ENCODE data around the gene EPHB3. TPM values are rescaled to one million over a fixed set of nuclear protein-coding genes. Genes with fewer than 3 reads are reported as not detected.

The EPHB3 gene
- total and polyA plus RNA-seq, 4 donors, result 3.1 to 20.5 (median 7.7) TPM

DNA sequence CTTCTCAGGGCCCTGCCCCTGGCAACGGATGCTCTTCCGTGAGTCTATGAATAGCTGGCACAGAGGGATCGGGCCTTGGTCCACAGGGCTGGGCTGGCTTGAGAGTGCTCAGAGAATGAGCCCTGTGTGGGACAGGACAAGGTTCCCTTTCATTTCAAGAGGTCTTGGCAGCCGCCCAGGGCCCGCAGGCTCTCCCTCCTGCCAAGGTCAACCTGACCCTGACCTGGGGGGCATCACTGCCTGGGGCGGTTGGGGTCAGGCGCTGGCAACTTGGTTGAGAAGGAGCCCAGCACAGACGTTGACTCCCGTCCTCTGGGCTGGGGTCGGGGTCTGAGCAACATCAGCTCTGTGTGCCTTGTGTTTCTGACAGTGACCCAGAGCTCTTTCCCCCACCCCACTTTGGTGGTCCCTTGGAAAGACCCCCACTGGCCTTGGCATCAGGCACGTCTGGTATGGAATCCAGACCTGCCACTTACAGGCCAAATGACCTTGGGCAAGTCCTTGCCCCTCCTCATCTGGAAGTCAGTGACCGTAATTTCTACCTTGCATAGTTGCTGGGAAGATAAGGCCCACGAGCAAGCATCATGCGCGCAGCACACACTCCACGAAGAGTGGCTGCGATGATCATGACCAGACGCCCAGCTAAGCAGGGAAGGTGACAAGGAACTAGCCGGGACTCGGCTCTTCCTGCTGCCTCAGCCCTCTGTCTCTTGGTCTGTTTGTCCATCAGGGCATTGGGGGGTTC lies 36.4 kb downstream of the EPHB3 start:
- peaks cover 0 to 36% (median 4%) of the 10 kb centered on the region in 5 donors for H3K4me1 ChIP-seq (ENCODE audit: control insufficient read depth in 5 of 5, insufficient read depth in 5 of 5, low read length in 5 of 5)
- H3K27me3 ChIP-seq (ENCODE audit: control insufficient read depth in 3 of 3, insufficient read depth in 3 of 3, low read length in 2 of 3), result no peaks in the 10 kb centered on the region
- H3K9ac ChIP-seq (ENCODE audit: insufficient read depth in 1 of 2, low read length in 2 of 2), result no peak overlapping the region
- H3K9me3 ChIP-seq (ENCODE audit: control insufficient read depth in 4 of 4, insufficient read depth in 3 of 4, low read length in 3 of 4), result no peaks in the 10 kb centered on the region
- TF ChIP-seq, protein P1, sequence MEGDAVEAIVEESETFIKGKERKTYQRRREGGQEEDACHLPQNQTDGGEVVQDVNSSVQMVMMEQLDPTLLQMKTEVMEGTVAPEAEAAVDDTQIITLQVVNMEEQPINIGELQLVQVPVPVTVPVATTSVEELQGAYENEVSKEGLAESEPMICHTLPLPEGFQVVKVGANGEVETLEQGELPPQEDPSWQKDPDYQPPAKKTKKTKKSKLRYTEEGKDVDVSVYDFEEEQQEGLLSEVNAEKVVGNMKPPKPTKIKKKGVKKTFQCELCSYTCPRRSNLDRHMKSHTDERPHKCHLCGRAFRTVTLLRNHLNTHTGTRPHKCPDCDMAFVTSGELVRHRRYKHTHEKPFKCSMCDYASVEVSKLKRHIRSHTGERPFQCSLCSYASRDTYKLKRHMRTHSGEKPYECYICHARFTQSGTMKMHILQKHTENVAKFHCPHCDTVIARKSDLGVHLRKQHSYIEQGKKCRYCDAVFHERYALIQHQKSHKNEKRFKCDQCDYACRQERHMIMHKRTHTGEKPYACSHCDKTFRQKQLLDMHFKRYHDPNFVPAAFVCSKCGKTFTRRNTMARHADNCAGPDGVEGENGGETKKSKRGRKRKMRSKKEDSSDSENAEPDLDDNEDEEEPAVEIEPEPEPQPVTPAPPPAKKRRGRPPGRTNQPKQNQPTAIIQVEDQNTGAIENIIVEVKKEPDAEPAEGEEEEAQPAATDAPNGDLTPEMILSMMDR (IDR thresholded peaks at IDR 0.05; ENCODE audit: control extremely low read depth, extremely low read depth), result no peak
- no peak for ATAC-seq (ENCODE audit: insufficient read depth, low FRiP score)
- 83 to 91% methylated on average over 20 of the region's 20 CpGs for WGBS, 2 donors
- no peak overlapping the region for H3K4me3 ChIP-seq
- H3K36me3 ChIP-seq (ENCODE audit: control insufficient read depth in 4 of 4, insufficient read depth in 4 of 4, low read length in 4 of 4), result no peaks in the 10 kb centered on the region
- H3K27ac ChIP-seq (ENCODE audit: low read depth in 1 of 2, low read length in 1 of 2), result no peak overlapping the region
- DNase-seq, result peak in 1 of 3 donors; percentile 12

GRCh38 chr3:184598574-184598927 lies 37.0 kb downstream of the EPHB3 start:
- Histone ChIP-seq H3K4me1 (ENCODE audit: control insufficient read depth in 5 of 5, insufficient read depth in 5 of 5, low read length in 5 of 5) (peaks cover 0 to 36% (median 4%) of the 10 kb centered on the region in 5 donors), H3K27me3 (ENCODE audit: control insufficient read depth in 3 of 3, insufficient read depth in 3 of 3, low read length in 2 of 3) (peaks cover 0 to under 1% (median 0%) of the 10 kb centered on the region in 3 donors), H3K9ac (ENCODE audit: insufficient read depth in 1 of 2, low read length in 2 of 2) (no peak overlapping the region), H3K9me3 (ENCODE audit: control insufficient read depth in 4 of 4, insufficient read depth in 3 of 4, low read length in 3 of 4) (no peaks in the 10 kb centered on the region), H3K4me3 (no peak overlapping the region), H3K36me3 (ENCODE audit: control insufficient read depth in 4 of 4, insufficient read depth in 4 of 4, low read length in 4 of 4) (no peaks in the 10 kb centered on the region), H3K27ac (ENCODE audit: low read depth in 1 of 2, low read length in 1 of 2) (no peak overlapping the region)
- 95 to 96% methylated on average over 7 of the region's 7 CpGs for WGBS, 2 donors
- TF ChIP-seq, protein P1 (IDR thresholded peaks at IDR 0.05; ENCODE audit: control extremely low read depth, extremely low read depth), result no peak
- no peak for ATAC-seq (ENCODE audit: insufficient read depth, low FRiP score)
- DNase-seq, result peak in 1 of 3 donors; percentile 9

DNA sequence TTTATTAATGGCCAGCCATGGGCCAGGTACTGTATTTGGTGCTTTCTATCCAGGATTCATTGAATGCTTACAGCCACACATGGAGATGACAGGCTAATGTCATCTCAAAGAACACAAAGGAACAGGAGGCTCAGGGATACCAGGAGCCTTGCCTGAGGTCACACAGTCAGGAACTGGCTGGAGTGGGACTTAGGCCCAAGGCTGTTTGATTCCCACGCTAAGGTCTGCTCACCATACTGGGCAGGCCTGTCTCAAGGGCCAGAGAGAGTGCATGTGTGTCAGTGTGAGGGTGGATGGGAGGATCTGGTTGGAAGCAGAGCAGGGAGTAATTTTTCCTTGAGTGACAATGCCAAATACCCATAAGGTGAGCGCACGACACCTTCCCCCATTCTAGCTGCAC lies 37.6 kb downstream of the EPHB3 start:
- Histone ChIP-seq H3K4me3 (no peak overlapping the region), H3K4me1 (ENCODE audit: control insufficient read depth in 5 of 5, insufficient read depth in 5 of 5, low read length in 5 of 5) (peaks cover 0 to 36% (median 7%) of the 10 kb centered on the region in 5 donors), H3K9ac (ENCODE audit: insufficient read depth in 1 of 2, low read length in 2 of 2) (no peak overlapping the region), H3K9me3 (ENCODE audit: control insufficient read depth in 4 of 4, insufficient read depth in 3 of 4, low read length in 3 of 4) (no peaks in the 10 kb centered on the region), H3K27ac (ENCODE audit: low read depth in 1 of 2, low read length in 1 of 2) (no peak overlapping the region), H3K36me3 (ENCODE audit: control insufficient read depth in 4 of 4, insufficient read depth in 4 of 4, low read length in 4 of 4) (no peaks in the 10 kb centered on the region), H3K27me3 (ENCODE audit: control insufficient read depth in 3 of 3, insufficient read depth in 3 of 3, low read length in 2 of 3) (peaks cover 0 to 3% (median 0%) of the 10 kb centered on the region in 3 donors)
- WGBS, 2 donors, result 98 to 100% methylated on average over 3 of the region's 3 CpGs
- no peak for DNase-seq
- TF ChIP-seq, protein P1 (IDR thresholded peaks at IDR 0.05; ENCODE audit: control extremely low read depth, extremely low read depth), result no peak
- ATAC-seq (ENCODE audit: insufficient read depth, low FRiP score), result no peak
